ENCODE measurements around the gene UBAP1L. TPM values are rescaled to one million over a fixed set of nuclear protein-coding genes. Genes with fewer than 3 reads are reported as not detected.

The UBAP1L gene
- total RNA-seq, 1 experiment from 2014 or later: 1.7 TPM

- Histone ChIP-seq H3K4me1 (ENCODE audit: control insufficient read depth, insufficient read depth, low read length) (peaks cover 11% of the 10 kb centered on the region), H3K27me3 (ENCODE audit: control insufficient read depth, insufficient read depth, low read length) (no peaks in the 10 kb centered on the region), H3K9me3 (ENCODE audit: control insufficient read depth, insufficient read depth, low read depth, low read length) (no peaks in the 10 kb centered on the region), H3K4me3 (ENCODE audit: low read depth in 2 of 2, low read length in 2 of 2) (no peak overlapping the region), H3K27ac (ENCODE audit: low read length) (no peak overlapping the region), H3K36me3 (ENCODE audit: control insufficient read depth, insufficient read depth, low read length) (no peaks in the 10 kb centered on the region)
- intact Hi-C loops (cut with micrococcal nuclease; ENCODE audit: unreplicated experiment): no loop called here
- CTCF ChIA-PET: interaction anchor here (0.7 to 0.8 kb wide), 3 partner anchors 16 to 155 kb away, joined by 3 to 6 read pairs (median 5); no protein-coding TSS in a partner anchor
- no TSS peak for BruUV-seq (replicated peaks)
- in situ Hi-C loops (cut with HindIII; ENCODE audit: low pct_unique_long_range_greater_than_20kb, low sequenced_read_pairs): no loop called here
- DNase-seq (ENCODE audit: low read depth, low spot score): no peak
- TF ChIP-seq POLR2AphosphoS5 (IDR thresholded peaks at IDR 0.05; ENCODE audit: low read depth, low read length) (no peak), SIN3A (IDR thresholded peaks at IDR 0.05; ENCODE audit: borderline replicate concordance, insufficient read depth, low read depth, low read length) (no peak), CTCF (IDR thresholded peaks at IDR 0.05) (no peak), REST (IDR thresholded peaks at IDR 0.05; ENCODE audit: insufficient read depth in 1 of 2, low read depth in 2 of 2, low read length in 1 of 2) (no peak)
- POLR2A ChIA-PET: interaction anchor here (0.6 to 0.7 kb wide), 3 partner anchors 26 to 216 kb away, joined by 3 to 9 read pairs (median 5); no protein-coding TSS in a partner anchor
- no peak for ATAC-seq
Measured at GRCh38 chr15:65052956-65053355, 62.0 kb downstream of the UBAP1L start.

GRCh38 chr15:65051266-65051665 lies 63.7 kb downstream of the UBAP1L start:
- no peak for TF ChIP-seq POLR2AphosphoS5 (IDR thresholded peaks at IDR 0.05; ENCODE audit: low read depth, low read length)
- no peak for TF ChIP-seq TCF7L2 (IDR thresholded peaks at IDR 0.05; ENCODE audit: low read depth, low read length)
- TF ChIP-seq REST (IDR thresholded peaks at IDR 0.05; ENCODE audit: insufficient read depth in 1 of 2, low read depth in 2 of 2, low read length in 1 of 2): no peak
- TF ChIP-seq SIN3A (IDR thresholded peaks at IDR 0.05; ENCODE audit: borderline replicate concordance, insufficient read depth, low read depth, low read length): no peak
- TF ChIP-seq CTCF (IDR thresholded peaks at IDR 0.05): no peak
- in situ Hi-C loops (cut with HindIII; ENCODE audit: low pct_unique_long_range_greater_than_20kb, low sequenced_read_pairs) (no loop called here), intact Hi-C loops (cut with micrococcal nuclease; ENCODE audit: unreplicated experiment) (no loop called here)
- no peak overlapping the region for H3K27ac ChIP-seq (ENCODE audit: low read length)
- POLR2A ChIA-PET: no interaction called here
- DNase-seq (ENCODE audit: low read depth, low spot score) (no peak), ATAC-seq (no peak)
- H3K27me3 ChIP-seq (ENCODE audit: control insufficient read depth, insufficient read depth, low read length): no peaks in the 10 kb centered on the region
- no TSS peak for BruUV-seq (replicated peaks)
- CTCF ChIA-PET: interaction anchor here (0.6 kb wide), 1 partner anchor 11 kb away, joined by 3 read pairs; no protein-coding TSS in a partner anchor
- H3K9me3 ChIP-seq (ENCODE audit: control insufficient read depth, insufficient read depth, low read depth, low read length): no peaks in the 10 kb centered on the region
- H3K4me1 ChIP-seq (ENCODE audit: control insufficient read depth, insufficient read depth, low read length): peaks cover 7% of the 10 kb centered on the region
- H3K36me3 ChIP-seq (ENCODE audit: control insufficient read depth, insufficient read depth, low read length): no peaks in the 10 kb centered on the region
- H3K4me3 ChIP-seq (ENCODE audit: low read depth in 2 of 2, low read length in 2 of 2): no peak overlapping the region

Measured in Panc1 (cell line).